ENCODE results near the gene TXNDC2. TPM values are rescaled to one million over a fixed set of nuclear protein-coding genes. Genes with fewer than 3 reads are reported as not detected.

TXNDC2 gene
- total RNA-seq, 3 donors from 2014 or later, result 0.28 TPM; not detected in 2

GRCh38 chr18:9842448-9842847 lies 43.3 kb upstream of the TXNDC2 start:
- Histone ChIP-seq H3K9me3 (no peaks in the 10 kb centered on the region), H3K36me3 (ENCODE audit: low read depth) (no peaks in the 10 kb centered on the region), H3K4me1 (ENCODE audit: low read depth) (no peaks in the 10 kb centered on the region), H3K4me3 (no peak overlapping the region)
- no peak for DNase-seq
- intact Hi-C loops (cut with DNase I, micrococcal nuclease), result no loop called here
- no peak for ATAC-seq
- TF ChIP-seq CTCF (IDR thresholded peaks at IDR 0.05), result no peak

GRCh38 chr18:9845256-9845655 lies 40.5 kb upstream of the TXNDC2 start:
- intact Hi-C loops (cut with DNase I, micrococcal nuclease), result no loop called here
- Histone ChIP-seq H3K4me1 (ENCODE audit: low read depth) (no peaks in the 10 kb centered on the region), H3K9me3 (no peaks in the 10 kb centered on the region), H3K36me3 (ENCODE audit: low read depth) (no peaks in the 10 kb centered on the region), H3K4me3 (no peak overlapping the region)
- no peak for TF ChIP-seq CTCF (IDR thresholded peaks at IDR 0.05)
- DNase-seq, result no peak
- no peak for ATAC-seq

GRCh38 chr18:9846162-9846925 lies 39.4 kb upstream of the TXNDC2 start:
- ATAC-seq (no peak), DNase-seq (no peak)
- TF ChIP-seq CTCF (IDR thresholded peaks at IDR 0.05), result no peak
- Histone ChIP-seq H3K9me3 (no peaks in the 10 kb centered on the region), H3K4me1 (ENCODE audit: low read depth) (no peaks in the 10 kb centered on the region), H3K4me3 (no peak overlapping the region), H3K36me3 (ENCODE audit: low read depth) (no peaks in the 10 kb centered on the region)
- intact Hi-C loops (cut with DNase I, micrococcal nuclease), result no loop called here

GRCh38 chr18:9848170-9848879 lies 37.4 kb upstream of the TXNDC2 start:
- Histone ChIP-seq H3K36me3 (ENCODE audit: low read depth) (no peaks in the 10 kb centered on the region), H3K4me3 (no peak overlapping the region), H3K4me1 (ENCODE audit: low read depth) (no peaks in the 10 kb centered on the region), H3K9me3 (no peaks in the 10 kb centered on the region)
- DNase-seq, result no peak
- no peak for TF ChIP-seq CTCF (IDR thresholded peaks at IDR 0.05)
- intact Hi-C loops (cut with DNase I, micrococcal nuclease), result no loop called here
- peak; percentile 56 for ATAC-seq

GRCh38 chr18:9849407-9850283 lies 36.1 kb upstream of the TXNDC2 start:
- DNase-seq, result peak; percentile 72 to 76 (median 73)
- no peak for TF ChIP-seq CTCF (IDR thresholded peaks at IDR 0.05)
- Histone ChIP-seq H3K4me1 (ENCODE audit: low read depth) (no peaks in the 10 kb centered on the region), H3K36me3 (ENCODE audit: low read depth) (no peaks in the 10 kb centered on the region), H3K4me3 (no peak overlapping the region), H3K9me3 (no peaks in the 10 kb centered on the region)
- intact Hi-C loops (cut with DNase I, micrococcal nuclease), result no loop called here
- ATAC-seq, result peak; percentile 91
